ENCODE data around the gene MX2.

Gene MX2

DNA sequence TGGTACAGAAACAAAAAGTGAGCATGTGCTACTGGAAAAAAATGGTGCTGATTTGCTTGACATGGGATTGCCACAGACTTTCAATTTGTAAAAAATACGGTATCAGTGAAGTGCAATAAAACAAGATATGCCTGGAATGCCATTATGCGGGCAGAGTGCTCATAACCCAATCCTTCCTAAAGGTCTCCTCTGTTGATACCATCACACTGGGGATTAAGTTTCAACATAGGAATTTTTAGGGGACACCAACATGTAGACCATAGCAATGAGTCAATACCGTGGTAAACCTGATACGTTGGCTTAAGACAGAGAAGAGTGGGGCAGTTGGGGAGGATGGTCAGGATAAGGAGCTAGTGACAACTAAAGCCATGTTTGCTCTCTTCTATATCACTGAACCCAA lies 84.8 kb downstream of the MX2 start:
- H3K4me3 ChIP-seq (ENCODE audit: low read depth, low read length) = no peak overlapping the region
- TF ChIP-seq, protein P1, sequence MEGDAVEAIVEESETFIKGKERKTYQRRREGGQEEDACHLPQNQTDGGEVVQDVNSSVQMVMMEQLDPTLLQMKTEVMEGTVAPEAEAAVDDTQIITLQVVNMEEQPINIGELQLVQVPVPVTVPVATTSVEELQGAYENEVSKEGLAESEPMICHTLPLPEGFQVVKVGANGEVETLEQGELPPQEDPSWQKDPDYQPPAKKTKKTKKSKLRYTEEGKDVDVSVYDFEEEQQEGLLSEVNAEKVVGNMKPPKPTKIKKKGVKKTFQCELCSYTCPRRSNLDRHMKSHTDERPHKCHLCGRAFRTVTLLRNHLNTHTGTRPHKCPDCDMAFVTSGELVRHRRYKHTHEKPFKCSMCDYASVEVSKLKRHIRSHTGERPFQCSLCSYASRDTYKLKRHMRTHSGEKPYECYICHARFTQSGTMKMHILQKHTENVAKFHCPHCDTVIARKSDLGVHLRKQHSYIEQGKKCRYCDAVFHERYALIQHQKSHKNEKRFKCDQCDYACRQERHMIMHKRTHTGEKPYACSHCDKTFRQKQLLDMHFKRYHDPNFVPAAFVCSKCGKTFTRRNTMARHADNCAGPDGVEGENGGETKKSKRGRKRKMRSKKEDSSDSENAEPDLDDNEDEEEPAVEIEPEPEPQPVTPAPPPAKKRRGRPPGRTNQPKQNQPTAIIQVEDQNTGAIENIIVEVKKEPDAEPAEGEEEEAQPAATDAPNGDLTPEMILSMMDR (IDR thresholded peaks at IDR 0.05; ENCODE audit: low read depth, low read length) = no peak

GRCh38 chr21:41447356-41447755 lies 85.5 kb downstream of the MX2 start:
- H3K4me3 ChIP-seq (ENCODE audit: low read depth, low read length) = no peak overlapping the region
- TF ChIP-seq, protein P1 (IDR thresholded peaks at IDR 0.05; ENCODE audit: low read depth, low read length) = no peak

DNA sequence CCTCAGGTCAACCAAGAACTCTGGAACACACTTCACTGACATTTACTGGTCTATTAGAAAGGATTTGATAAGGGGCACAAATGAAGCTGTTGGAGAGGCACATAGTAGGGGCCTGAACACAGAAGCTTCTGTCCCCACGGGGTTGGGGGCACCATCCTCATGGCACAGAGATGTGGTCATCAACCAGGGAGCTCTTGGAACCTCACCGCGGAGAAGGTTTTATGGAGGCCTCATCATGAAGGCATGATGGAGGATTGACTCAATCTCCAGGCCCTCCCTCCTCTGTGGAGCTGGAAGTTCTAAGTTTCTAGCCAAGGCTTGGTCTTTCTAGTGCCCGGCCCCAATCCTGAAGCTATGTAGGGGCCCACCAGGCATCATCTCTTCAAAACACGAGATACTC lies 87.8 kb downstream of the MX2 start:
- TF ChIP-seq, protein P1 (IDR thresholded peaks at IDR 0.05; ENCODE audit: low read depth, low read length) = no peak
- no peak overlapping the region for H3K4me3 ChIP-seq (ENCODE audit: low read depth, low read length)

DNA sequence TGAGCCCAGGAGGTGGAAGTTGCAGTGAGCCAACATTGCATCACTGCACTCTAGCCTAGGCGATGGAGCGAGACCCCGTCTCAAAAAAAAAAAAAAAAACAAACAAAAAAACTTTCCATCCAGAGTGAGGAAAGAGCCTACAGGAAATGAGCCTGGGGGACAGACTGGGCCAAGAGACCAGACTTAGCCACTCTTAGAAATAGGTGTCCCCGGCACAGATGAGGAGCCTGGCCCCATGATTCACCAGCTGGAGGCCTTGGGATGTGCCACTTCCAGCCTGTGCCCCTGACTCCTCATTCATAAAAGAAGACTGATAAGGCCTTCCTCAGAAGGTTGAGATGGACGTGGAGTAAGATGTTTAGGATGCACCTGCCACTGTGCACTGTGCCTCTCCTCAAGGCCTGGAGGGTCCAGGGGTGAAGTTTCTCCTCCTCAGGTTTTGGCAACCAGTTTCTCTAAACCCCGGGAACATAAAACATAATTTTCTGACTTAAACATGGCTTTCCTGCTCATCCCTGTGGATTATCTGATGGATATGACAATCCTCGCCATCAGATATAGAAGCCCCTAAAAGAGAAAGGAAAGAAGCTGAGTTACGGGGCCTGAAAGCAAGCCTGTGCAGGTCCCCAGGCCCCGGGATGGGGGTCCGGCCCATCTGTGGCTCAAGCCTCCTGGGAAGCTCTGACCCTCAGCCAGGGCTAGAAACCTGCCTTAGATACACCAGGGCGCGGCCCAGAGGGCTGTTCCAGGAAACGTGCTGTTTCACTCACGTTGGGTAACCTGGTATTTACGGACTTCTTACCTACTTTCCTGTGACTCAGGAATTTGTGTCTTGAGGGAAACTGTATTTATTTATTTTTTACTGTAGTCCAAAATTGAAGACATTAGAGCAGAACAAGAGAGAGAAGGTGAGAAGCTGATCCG lies 90.2 kb downstream of the MX2 start:
- no peak overlapping the region for H3K4me3 ChIP-seq (ENCODE audit: low read depth, low read length)
- TF ChIP-seq, protein P1 (IDR thresholded peaks at IDR 0.05; ENCODE audit: low read depth, low read length) = no peak

- H3K4me3 ChIP-seq (ENCODE audit: low read depth, low read length) = no peak overlapping the region
- TF ChIP-seq, protein P1 (IDR thresholded peaks at IDR 0.05; ENCODE audit: low read depth, low read length) = no peak
Observed at GRCh38 chr21:41453198-41453597, 91.4 kb downstream of the MX2 start.

DNA sequence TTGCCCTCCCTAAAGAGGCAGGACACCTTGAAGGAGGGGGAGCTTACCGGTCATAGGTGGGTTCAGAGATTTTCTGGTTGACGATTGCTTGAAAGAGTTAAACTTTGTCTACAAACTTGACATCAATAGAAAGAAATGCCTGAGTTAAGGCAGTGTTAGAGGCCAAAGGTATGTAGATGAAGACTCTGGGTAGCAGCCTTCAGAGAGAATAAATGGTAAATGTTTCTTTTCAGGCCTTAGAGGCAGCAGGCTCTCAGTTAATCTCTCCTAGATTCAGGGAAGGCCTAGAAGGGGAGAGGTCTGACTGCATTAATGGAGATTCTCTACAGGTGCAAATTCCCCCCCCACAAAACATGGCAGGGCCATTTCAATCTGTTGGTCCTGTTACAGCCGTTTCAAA lies 91.9 kb downstream of the MX2 start:
- no peak overlapping the region for H3K4me3 ChIP-seq (ENCODE audit: low read depth, low read length)
- TF ChIP-seq, protein P1 (IDR thresholded peaks at IDR 0.05; ENCODE audit: low read depth, low read length) = no peak

DNA sequence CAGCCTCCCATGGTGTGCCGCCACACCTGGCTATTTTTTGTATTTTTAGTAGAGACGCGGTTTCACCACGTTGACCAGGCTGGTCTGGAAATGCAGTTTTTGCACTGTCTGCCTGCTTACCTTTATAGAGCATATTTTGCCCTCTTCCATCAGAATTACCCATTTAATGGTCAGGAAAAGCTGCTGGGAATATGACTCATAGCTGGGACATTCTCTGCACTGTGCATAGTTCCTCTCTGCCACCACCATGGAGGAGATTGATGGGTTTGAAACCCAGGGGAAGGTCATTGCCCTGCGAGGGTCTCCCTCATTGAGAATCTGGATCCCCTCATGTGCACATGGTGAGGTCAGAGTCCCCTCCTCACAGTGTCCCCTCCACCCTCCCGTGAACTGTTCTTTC lies 96.3 kb downstream of the MX2 start:
- no peak overlapping the region for H3K4me3 ChIP-seq (ENCODE audit: low read depth, low read length)
- TF ChIP-seq, protein P1 (IDR thresholded peaks at IDR 0.05; ENCODE audit: low read depth, low read length) = no peak
